VCaP (cell line): ENCODE measurements around the gene TSHZ2.
"Not testable (repeated sequence)": the region's sequence is repeated elsewhere in the genome, so short reads cannot be mapped to it uniquely, and the experiment has no call there.

Experiments used
- H3K27ac ChIP-seq: fragments of 450-650 bp; 2 replicates; pipeline ENCODE4 v1.5.1; 2017
- CTCF ChIP-seq: fragments of 450-650 bp; conservative IDR thresholded peaks from 2 replicates; pipeline ENCODE4 v1.5.1; 2017; ENCODE audit warnings: mild to moderate bottlenecking, moderate library complexity

TSHZ2 gene

GRCh38 chr20:53409447-53409717 is 437.2 kb downstream of the TSHZ2 start:
- no peak for TF ChIP-seq CTCF
- H3K27ac ChIP-seq = peak overlapping the region; percentile 89

- peak overlapping the region; percentile 89; the same call in 1 of the 2 replicates for H3K27ac ChIP-seq
- no peak for TF ChIP-seq CTCF
Measured at GRCh38 chr20:53411129-53411528, 439.0 kb downstream of the TSHZ2 start.

- no peak overlapping the region for H3K27ac ChIP-seq
- TF ChIP-seq CTCF = no peak
Measured at GRCh38 chr20:53411891-53412290, 439.7 kb downstream of the TSHZ2 start.

- H3K27ac ChIP-seq = no peak overlapping the region
- TF ChIP-seq CTCF = no peak
Measured at GRCh38 chr20:53412577-53413185, 440.5 kb downstream of the TSHZ2 start.

- H3K27ac ChIP-seq = no peak overlapping the region
- TF ChIP-seq CTCF = no peak
Measured at GRCh38 chr20:53413186-53413631, 441.1 kb downstream of the TSHZ2 start.

GRCh38 chr20:53413845-53414244 is 441.7 kb downstream of the TSHZ2 start:
- H3K27ac ChIP-seq = not testable (repeated sequence)

GRCh38 chr20:53419693-53420460 is 447.7 kb downstream of the TSHZ2 start:
- no peak overlapping the region for H3K27ac ChIP-seq
- TF ChIP-seq CTCF = no peak

GRCh38 chr20:53421343-53421742 is 449.2 kb downstream of the TSHZ2 start:
- H3K27ac ChIP-seq = no peak overlapping the region
- no peak for TF ChIP-seq CTCF
